HG03108 (cell line): ENCODE results near the gene POLR1H.

Experiments used
- ATAC-seq: cut with Tn5 transposase; IDR thresholded peaks from one replicate; pipeline ENCODE4 v1.9.1; 2021; ENCODE audit warnings: moderate library complexity; ENCODE audit not compliant: unreplicated experiment

POLR1H gene

GRCh38 chr6:30061858-30062458 lies 893 bp downstream of the POLR1H start:
- ATAC-seq = no peak

GRCh38 chr6:30062471-30063178 lies 1.6 kb downstream of the POLR1H start:
- ATAC-seq = no peak

DNA sequence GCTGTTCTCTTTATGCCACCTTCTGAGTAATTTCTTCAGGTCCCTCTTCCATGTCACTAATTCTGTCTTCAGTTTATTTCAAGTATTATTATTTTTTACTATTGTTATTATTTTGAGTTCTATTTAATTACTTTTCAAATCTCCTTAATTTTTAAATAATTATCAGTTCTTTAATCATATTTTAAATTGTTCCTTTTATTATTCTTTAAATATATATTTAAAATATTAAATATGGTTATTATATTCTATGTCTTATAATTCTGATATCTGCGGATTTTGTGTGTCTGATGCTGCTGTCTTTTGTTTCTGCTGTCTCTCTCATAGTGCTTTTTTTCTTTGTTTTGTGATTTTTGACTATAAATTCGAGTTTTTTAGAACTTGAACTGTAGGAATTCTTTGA lies 2.2 kb downstream of the POLR1H start:
- no peak for ATAC-seq

- no peak for ATAC-seq
Measured at GRCh38 chr6:30066082-30066481, 5.0 kb downstream of the POLR1H start.

DNA sequence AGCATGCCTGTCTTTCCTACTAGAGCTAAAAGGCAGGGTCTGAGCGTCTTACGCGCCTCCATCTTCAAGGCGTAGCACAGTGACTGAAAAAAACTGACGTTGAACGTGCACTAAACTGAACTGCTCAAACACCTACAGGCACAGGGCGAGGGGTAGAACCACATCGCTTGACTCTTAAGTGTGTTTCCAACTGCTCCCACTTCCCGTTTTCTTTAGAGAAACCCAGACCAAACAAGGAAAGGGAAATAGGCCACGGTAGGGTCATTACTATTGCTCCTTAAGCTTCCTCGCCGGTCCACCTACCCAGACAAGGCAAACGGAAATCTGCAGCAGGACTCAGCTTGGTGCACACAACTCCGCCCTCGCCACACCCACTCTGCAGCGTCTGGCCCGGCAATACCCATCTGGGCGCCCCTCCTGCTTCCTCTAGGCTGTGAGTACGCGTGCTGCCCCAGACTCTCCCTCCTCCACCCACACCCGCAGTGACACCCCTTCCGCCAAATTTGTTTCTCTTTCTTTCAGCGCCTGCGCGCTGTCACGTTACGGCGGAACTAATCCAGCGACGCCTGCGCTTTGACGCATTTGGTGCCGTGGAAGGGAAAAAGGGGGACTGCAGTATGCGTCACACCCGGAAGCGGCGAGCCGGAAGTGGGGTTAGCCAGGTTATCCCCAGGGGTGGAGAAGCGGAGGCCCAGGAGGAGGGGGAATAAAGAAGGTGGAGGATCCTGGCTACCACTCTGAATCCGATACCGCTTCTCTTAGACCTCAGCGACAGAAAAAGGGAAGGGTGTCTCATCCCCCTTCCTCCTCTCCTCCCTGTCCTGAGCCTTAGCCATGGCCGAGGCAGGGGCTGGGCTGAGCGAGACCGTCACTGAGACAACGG lies 5.8 kb downstream of the POLR1H start, which contains the start of gene PPP1R11:
Gene PPP1R11 (plus strand): TSS at position 622 of the 883 bp plus-strand sequence. CDS start 213 bp downstream, at position 835.
- peak; percentile 95 for ATAC-seq

GRCh38 chr6:30067460-30068139 lies 6.5 kb downstream of the POLR1H start:
- ATAC-seq = no peak

DNA sequence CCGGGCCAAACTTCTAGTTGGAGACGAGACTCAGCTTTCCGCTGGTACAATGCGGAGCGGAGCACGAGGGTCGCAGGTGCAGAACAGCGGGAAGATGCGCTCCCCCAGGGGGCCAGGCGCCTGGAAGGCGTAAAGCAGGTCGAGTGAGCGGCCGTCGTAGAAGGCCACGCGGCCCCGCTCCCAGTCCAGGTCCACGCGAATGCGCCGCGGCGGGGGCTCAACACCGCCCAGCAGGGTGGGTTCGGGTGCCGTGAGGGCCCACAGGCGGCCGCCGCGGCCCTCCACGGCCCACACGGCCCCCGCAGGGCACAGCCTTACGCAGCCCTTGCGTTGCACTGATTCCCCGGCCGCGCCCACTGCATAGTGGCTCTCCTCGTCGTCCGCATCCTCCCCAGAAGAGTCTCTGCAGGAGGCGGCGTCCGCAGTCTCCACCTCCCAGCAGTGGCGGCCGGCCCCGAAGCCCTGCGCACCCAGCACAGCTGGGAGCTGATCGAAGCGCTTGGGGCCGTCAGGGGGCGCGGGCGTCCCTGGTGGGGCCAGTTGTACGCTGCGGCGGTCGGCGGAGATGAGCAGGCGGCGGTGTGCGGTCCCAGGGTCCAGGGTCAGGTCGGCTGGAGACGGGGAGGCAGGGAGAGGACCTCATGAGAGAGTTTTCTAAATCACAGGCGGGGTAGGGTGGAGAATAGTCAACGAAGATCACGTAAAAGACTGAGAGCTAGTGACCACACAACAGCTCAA lies 10.2 kb downstream of the POLR1H start:
- ATAC-seq = no peak

GRCh38 chr6:30071858-30072257 lies 10.8 kb downstream of the POLR1H start:
- no peak for ATAC-seq

DNA sequence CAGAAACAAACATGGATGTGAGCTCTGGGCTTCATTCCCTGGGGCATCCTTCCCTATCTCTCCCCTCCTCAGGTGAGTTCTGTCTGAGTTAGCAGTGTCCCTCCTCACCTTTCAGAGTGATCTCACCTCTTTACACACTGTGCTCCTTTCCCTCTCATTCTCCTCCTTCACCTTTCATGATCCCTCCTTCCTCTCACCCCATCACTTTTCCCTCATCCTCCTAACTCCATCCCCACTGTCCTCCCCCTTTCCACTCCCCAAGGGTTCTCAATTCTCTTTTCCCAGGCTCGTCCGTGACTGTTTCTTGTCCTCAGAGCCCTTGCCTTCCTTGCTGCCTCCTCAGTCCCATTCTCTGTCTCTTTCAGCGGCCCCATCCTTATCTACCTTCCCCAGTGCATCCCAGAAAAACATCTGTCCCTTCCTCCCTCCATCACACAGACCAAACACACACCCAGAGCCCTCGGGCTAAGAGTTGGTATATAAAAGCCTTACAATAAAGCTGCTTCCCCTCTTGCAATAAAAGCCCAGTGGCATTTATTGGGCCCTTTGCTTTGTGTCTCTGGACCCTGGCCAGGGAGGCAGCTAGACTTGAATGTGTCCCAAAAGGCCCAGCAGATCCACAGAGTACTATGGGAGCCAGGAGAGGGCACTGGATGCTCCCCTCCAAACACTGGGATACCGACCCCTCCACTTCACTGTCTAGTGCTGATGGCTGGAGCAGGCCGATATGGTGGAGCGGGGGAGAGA lies 12.6 kb downstream of the POLR1H start:
- ATAC-seq = no peak

GRCh38 chr6:30074331-30075093 lies 13.4 kb downstream of the POLR1H start:
- no peak for ATAC-seq

- ATAC-seq = no peak
Measured at GRCh38 chr6:30075094-30075789, 14.2 kb downstream of the POLR1H start, which contains the start of gene RNF39. TSS of gene RNF39 (minus strand) at chr6:30075769. CDS start at chr6:30075585, 184 bp downstream.

DNA sequence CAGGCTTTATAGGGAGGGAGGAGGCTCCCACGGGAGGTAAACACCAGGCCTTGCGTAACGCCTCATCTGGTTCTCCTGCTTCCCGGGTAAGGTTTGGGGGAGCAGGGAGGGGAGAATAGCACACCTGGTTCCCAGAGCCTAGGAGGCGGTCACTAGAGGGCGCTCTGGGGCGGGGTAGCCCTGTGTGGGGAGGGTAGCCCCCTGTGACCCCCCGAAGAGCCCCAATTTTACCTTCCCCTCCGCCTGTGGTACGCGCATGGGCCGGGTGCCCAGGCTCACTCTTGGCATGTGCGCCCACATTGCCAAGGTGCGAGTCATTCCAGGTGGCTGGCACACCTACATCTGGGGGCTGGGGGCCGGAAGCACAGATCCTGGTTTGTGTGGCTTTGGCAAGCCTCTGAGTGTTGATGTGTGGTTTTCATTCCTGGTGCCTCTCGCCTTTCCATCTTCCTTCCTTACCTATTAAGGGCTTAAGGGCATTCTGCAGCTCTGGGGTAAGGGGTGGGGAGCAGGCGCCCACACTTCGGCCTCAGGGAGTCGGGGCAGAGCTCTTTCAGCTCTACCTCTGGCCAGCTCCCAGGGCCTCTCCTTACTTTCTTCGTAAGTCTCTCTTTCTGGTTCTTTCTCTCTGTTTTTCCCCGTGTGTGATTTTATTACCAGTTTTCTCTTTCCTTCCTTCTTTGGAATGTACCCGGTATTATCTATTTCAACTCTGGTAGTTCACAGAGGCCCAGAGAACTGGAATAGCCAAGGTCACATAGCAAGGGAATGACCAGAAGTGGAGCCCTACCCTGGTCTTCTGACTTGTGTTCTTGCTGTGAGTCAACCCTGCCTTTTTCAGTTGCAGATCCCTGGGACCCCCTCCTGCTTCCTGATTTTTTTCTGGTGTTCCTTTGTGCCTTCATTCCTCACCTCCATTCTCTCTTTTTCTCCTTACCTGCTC lies 15.0 kb downstream of the POLR1H start:
- no peak for ATAC-seq

DNA sequence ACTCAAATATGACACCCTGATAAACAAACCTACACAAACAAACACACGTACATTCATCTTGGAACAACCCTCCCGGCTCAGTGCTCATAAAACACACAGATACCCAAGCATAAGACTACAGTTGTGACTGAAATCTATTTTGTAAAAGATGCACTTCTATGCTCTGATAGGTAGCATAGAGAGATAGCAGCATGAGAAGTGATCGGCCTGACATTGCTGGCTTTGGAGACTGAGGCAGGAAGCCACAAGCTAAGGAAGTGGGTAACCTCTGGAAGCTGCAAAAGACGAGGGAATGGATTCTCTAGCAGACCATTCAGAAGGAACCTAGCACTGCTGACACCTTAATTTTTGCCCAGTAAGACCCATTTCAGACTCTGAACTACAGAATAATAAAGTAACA lies 16.2 kb downstream of the POLR1H start:
- ATAC-seq = no peak

- no peak for ATAC-seq
Measured at GRCh38 chr6:30087876-30088275, 26.8 kb downstream of the POLR1H start.

DNA sequence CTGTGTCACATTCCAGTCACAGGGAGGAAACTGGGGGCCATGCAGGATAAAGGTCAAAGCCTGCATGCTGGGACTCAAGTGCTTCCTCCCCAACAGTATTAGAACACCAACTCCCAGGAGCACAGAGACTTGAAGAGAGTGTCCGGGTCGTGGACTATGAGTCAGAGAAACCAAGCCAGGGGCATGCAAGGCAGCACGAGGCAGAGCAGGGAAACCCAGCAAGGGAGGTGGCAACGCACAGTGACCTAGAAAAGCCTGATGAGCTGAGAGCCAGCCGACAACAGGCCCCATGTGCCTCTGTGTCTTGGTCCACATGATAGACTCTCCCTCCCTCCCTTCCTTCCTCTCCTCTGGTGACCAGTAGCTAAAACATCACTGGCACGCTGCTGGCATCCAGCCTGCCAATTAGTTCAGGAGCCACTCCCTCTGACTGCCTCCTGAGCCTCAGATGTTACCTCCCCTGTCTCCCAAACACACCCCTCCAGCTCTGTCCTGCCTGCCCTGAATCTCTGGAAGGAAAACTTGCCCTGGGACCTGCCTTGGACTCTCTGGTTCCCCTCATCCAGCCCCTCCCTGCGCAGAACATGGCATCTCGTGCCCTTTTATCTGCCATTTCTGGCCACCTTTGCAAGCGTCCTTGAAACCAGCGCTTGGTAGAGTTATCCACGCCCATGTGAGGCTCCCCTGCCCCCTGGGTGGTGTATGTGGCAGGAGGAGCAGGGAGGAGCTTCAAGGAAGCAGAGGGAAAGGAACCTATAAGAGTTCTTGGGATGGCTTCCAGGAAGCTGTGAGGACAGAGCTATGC lies 30.7 kb downstream of the POLR1H start:
- no peak for ATAC-seq

- ATAC-seq = no peak
Measured at GRCh38 chr6:30092852-30093543, 31.9 kb downstream of the POLR1H start.
